HG02623 (cell line): ENCODE results near the gene NAALADL2.

ENCODE experiments used
- ATAC-seq: cut with Tn5 transposase; IDR thresholded peaks from one replicate; pipeline ENCODE4 v1.9.1; 2021; ENCODE audit warnings: moderate library complexity; ENCODE audit not compliant: unreplicated experiment

NAALADL2 gene

GRCh38 chr3:174859114-174859735, at the start of gene NAALADL2:
TSS of gene NAALADL2 (plus strand) at chr3:174859334.
- no peak for ATAC-seq

DNA sequence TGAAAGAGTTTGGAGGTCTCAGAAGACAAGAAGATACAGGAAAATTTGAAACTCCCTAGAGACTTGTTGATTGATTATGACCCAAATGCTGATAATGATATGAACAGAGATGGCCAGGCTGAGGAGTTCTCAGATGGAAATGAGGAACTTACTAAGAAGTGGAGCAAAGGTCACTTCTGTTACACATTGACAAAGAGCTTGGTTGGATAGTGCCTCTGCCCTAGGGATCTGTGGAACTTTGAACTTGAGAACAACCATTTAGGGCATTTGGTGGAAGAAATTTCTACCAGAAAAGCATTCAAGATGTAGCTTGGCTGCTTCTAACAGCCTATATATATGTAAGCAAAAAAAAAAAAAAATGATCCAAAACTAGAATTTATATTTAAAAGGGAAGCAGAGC, 48.9 kb upstream of the NAALADL2 start:
- ATAC-seq, result no peak

DNA sequence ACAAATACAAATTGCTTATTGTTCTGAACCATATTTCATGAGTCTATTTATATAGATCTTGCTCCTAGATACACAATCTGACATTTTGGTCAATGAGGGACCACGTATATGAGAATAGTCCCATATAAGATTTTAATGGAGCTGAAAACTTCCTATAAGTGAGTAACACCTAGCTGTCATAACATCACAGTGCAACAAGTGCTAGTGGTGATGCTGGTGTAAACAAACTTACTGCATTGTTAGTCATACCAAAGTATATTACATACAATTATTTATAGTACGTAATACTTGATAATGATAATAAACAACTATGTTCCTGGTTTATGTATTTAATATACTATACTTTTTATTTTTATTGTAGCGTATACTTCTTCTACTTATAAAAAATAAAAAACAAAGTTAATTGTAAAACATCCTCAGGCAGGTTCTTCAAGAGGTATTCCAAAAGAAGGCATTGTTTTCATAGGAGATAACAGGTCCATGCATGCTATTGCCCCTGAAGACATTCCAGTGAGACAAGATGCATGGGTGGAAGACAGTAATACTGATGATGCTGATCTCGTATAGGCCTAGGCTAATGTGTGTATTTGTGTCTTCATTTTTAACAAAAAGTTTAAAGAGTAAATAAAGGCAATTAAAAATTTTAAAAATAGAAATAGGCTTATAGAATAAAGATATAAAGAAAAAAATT, 46.8 kb upstream of the NAALADL2 start:
- ATAC-seq, result no peak

GRCh38 chr3:174815750-174816149, 43.4 kb upstream of the NAALADL2 start:
- ATAC-seq, result no peak

DNA sequence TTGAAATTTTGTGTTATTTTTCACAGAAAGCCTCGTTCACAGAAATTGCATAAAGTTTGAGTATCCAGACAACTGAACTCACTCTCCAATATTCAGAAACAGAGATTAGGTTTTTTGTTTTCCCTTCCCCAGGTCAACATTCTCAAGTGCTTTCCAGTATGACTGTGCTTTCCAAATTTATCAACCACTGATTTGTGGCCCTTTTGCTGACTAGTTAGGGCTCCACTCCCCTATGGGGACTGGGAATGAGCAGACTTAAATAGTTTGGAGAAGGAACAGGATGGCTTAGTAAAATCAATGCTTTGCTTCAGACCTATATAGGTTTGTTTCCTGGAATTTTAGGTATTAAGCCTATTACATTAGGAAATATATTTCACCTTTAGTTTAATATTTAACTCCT, 38.2 kb upstream of the NAALADL2 start:
- ATAC-seq, result no peak

GRCh38 chr3:174821477-174821876, 37.7 kb upstream of the NAALADL2 start:
- ATAC-seq, result no peak

DNA sequence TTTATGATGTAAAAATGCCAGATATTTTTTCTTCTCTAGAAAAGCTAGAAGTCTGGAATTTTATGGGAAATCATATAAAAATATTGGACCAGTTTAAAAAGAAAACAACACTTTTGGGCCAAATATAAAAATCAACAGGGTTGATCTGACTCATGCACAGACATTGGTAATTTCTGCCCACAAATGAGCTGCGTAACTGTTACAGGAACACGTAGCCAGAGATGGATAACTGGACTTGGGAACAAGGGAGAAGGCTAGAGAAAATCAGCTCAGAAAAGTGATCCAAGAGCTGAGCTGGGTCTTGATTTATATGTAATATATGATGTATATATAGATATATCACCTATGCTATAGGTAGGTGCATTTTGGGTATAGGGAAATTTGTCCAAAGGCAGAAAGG, 36.8 kb upstream of the NAALADL2 start:
- no peak for ATAC-seq

DNA sequence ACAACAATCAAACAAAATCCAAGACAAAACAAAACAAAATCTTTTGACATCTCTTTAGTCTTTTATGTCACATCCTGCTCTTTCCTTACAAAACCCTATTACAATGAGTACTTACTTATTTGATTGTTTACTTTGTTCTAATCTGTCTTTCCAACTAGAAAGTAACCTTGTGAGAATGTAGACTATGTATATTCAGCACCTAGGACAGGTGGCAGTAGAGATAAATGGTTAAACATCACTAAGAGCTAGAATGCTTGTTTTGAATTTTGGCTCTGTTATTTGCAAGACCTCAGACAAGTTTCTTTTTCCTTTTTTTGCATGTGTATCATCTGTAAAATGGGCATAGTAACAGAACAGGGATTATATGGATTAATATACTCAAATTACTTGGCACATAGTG, 33.1 kb upstream of the NAALADL2 start:
- ATAC-seq, result no peak

DNA sequence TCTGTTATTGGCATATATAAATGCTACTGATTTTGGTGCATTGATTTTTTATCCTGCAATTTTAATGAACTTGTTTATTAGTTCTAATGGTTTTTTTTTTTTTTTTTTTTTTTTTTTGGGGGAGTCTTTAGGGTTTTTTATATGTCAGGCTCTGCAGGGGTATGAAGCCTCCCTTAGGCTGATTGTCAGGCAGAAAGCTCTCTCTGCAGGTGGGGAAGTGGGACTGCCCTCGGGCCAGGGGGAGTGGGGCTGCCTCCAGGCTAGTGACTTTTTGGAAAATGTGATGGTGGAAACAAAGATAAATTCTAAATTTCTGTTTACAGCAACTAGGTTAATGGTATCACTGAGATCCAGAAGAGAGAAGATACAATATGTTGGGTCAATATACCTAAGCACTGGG, 14.4 kb upstream of the NAALADL2 start:
- ATAC-seq, result no peak

DNA sequence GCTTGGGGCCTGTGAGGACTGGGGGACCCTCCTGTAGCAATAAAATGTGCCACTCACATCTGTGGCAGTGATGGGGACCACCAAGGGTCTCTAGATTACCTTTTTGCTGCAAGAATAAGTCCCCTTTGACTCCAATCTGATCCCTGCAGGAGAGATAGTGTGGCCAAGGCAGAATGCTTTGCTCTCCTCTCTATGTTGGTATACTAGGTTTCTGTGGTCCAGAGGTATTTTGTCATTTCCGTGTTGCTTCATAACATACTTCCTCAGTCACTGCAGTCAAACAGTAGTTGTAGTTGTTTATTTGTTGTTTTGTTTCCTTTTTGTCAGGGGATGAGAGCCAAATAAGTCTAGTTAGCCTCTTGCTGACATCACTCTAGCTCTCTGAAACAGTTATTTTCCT, 13.1 kb upstream of the NAALADL2 start:
- no peak for ATAC-seq

DNA sequence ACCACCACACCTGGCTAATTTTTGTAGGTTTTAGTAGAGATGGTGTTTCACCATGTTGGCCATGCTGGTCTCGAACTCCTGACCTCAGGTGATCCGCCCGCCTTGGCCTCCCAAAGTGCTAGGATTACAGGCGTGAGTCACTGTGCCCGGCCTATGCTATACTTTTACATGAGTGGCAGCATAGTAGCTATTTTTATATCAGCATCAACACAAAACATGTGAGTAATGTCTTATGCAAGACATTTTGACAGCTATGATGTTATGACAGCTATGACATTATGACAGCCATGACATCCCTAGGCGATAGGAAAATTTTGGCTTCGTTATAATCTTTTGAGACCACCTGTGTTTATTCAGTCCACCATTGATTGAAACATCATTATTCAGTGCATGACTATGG, 4.1 kb upstream of the NAALADL2 start:
- ATAC-seq, result no peak

GRCh38 chr3:174857301-174857700, 1.8 kb upstream of the NAALADL2 start:
- ATAC-seq, result no peak

- ATAC-seq, result no peak
Observed at GRCh38 chr3:174858353-174858752, 781 bp upstream of the NAALADL2 start.

GRCh38 chr3:174859756-174860155, 622 bp downstream of the NAALADL2 start:
- no peak for ATAC-seq

- ATAC-seq, result no peak
Observed at GRCh38 chr3:174862101-174862500, 3.0 kb downstream of the NAALADL2 start.

DNA sequence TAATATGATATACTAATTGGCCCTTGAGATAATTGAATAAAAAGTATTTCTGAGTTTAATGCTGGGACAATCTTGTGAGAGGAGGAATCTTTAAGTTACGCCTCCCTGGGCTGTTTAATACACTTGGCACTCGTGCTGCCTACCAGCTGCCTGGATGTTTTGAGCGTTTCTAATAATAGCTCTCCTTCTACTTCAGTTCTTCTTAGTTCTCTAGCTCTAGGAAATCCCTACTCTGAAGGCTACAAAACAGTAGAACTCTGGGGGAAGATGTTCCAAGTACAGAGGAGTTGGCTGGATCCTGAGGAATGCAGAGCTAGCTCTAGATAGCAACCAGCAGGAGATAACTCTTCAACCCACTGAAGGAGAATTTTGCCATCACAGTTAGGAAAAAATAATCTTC, 3.5 kb downstream of the NAALADL2 start:
- no peak for ATAC-seq

DNA sequence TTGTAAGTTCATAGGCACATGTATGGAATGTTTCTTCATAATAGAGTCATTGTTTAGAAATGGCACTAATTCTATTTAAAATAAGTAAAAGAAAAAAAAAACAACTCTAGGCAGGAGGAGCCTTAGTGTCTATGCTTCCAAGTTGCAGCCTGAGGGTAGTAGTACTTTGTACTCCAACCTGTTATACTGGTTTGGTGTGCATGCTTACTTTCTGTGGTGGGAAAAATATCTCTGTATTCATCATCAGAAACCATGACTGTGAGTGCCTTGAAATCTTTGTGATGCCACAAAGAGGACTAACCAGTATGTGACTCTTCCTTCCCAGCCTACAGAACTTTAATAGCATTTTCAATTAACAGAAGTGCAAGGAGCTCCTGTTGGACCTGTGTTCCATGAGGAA, 4.4 kb downstream of the NAALADL2 start:
- ATAC-seq, result no peak

DNA sequence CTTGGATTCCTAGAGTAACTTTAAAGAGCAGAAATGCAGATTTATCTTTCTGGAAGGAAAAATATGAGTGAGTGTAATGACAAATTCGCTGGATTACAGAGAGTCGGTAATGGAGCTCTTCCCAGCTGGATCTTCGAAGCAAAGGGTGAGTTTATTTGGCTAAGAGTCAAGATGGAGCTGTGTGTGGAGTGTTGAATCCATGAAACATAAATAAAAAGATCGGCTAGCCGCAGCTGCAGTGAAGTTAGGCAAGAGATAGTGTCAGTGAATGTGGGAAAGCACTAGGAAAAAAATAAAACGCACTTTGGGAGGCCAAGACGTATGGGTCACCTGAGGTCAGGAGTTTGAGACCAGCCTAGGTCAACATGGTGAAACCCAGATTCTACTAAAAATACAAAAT, 10.3 kb downstream of the NAALADL2 start:
- no peak for ATAC-seq

DNA sequence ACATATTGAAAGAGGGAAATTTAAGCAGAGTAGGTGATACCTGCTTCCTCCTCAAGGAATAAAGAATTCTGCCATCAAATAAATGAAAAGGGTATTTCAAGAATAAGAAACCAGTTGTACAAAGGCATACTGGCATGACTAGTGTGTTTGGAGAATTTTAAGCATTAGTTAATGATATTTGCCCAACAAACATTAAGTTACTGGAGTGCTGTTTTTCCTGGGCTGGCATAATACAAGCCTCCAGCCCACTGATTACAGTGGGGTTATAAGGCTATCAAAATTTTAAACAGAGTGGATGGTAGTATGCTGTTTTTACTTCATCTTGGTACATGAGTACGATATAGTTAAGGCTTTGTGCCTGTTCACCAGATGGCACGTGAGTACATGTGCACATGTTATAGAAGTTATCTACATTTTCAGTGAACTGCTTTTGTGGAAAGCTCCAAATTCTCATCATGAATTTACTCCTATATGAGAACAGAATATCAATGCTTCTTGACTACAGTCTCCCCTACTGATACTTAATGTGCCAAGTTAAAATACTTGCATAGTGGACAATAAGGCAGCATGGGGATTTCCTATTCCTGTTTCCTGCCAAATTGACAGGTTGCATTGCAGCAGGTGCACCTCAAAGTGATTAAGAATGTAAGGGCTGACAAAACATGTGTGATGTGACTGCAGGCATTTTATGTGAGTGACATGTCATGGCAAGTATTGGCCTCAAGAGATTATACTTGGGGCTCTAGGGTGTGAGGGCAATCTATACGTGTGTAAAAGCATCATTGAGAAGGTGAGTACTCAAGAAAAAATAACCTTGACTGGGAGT, 14.9 kb downstream of the NAALADL2 start:
- ATAC-seq, result no peak

DNA sequence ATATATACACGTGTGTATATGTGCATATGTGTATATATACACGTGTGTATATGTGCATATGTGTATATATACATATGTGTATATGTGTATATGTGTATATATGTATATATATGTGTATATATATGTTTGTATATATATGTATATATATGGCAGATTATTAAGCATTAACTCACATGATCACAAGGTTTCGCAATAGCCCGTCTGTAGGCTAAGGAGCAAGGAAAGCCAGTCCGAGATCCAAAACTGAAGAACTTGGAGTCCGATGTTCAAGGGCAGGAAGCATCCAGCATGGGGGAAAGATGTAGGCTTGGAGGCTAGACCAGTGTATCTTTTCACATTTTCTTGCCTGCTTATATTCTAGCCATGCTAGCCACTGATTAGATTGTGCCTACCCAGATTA, 23.7 kb downstream of the NAALADL2 start:
- no peak for ATAC-seq

DNA sequence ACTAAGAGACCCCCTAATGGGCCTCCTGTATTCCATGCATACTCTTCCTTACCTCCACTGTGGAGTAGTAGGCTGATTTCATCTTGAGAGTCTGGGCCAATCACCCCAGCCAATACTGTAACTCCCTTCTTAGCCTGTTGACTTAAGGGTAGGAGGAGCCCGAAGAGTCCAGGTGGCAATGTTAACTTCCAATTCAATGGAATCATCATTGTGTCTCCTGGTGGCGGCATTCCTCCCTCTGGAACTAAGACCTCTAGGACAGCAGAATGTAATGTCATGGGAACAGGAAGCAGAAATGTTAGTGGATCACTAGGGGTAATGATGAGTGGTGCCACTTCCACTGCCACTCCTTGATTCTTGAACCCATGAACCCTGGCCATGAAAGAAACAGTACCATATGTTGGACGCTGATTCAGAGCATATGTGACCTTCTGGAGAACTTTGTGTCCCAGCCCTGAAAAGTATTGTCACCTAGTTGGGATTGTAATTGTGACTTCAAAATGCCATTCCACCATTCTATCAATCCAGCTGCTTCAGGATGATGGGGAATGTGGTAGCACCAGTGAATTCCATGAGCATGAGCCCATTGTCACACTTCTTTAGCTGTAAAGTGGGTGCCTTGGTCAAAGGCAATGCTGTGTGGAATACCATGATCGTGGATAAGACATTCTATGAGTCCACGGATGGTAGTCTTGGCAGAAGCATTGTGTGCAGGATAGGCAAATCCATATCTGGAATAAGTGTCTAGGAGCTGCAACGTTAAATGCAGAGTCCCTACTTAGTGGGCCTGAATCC, 24.9 kb downstream of the NAALADL2 start:
- no peak for ATAC-seq
